A549 treated with Mapracorat at 1 μM for 4 hours (cell line): ENCODE measurements around the gene UBE2F. TPM values are rescaled to one million over a fixed set of nuclear protein-coding genes. Genes with fewer than 3 reads are reported as not detected.

Source experiments
- total RNA-seq: library from RNA; stranded (reverse); fragments of 200-300 nt; extraction: Qiagen RNA extraction; gene quantifications from 5 replicates; pipeline ENCODE4 v1.2.3, GENCODE V29; 2022

The UBE2F gene, protein sequence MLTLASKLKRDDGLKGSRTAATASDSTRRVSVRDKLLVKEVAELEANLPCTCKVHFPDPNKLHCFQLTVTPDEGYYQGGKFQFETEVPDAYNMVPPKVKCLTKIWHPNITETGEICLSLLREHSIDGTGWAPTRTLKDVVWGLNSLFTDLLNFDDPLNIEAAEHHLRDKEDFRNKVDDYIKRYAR
- total RNA-seq: 47.6 to 56.4 TPM (median 51.5 TPM) in 5 replicates

DNA sequence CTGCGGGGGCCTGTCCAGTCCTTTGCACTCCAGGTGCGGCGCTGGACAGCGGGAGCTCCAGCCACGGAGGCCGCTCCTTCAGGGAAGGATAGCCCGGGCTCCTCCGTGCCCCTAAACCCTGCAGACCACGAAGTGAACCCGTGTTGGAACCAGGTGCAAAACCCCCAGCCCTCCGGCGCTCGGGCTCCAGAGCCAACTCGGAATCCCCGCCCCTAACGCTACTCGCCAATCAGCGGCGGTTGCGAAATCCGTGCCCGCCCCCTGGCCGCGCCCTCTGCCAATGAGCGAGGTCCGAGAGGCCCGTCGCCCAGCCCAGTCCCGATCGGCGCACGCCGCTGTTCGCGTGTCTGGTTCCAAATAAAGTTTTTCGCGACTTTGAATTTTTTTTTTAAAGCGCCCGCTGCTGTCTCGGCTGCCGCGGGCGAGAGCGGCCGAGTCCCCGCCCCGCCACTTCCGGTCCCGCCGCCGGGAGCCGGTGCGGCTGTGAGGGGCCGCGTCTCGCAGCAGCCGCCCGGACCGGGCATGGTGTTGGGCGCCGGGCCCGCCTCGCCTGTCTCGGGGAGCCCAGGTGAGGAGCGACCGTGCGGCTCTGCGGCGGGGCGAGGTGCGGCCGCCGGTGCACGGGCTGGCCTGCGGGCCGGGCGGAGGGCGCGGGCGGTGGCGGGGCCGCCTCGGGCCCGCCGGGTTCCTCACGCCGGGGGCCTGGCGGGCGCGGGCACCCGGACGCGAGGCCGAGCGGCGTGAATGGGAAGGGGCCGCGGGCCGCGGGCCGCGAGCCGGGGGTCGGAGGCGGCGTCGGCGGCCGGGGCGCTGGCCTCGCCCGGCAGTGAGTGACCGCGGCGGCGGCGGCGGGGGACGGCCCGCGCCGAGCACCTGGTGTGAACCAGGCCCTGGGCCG lies at the start of gene UBE2F:
TSS of gene UBE2F (plus strand) at position 450 of the 898 bp plus-strand sequence. CDS start 6,094 bp downstream, outside the sequence.

DNA sequence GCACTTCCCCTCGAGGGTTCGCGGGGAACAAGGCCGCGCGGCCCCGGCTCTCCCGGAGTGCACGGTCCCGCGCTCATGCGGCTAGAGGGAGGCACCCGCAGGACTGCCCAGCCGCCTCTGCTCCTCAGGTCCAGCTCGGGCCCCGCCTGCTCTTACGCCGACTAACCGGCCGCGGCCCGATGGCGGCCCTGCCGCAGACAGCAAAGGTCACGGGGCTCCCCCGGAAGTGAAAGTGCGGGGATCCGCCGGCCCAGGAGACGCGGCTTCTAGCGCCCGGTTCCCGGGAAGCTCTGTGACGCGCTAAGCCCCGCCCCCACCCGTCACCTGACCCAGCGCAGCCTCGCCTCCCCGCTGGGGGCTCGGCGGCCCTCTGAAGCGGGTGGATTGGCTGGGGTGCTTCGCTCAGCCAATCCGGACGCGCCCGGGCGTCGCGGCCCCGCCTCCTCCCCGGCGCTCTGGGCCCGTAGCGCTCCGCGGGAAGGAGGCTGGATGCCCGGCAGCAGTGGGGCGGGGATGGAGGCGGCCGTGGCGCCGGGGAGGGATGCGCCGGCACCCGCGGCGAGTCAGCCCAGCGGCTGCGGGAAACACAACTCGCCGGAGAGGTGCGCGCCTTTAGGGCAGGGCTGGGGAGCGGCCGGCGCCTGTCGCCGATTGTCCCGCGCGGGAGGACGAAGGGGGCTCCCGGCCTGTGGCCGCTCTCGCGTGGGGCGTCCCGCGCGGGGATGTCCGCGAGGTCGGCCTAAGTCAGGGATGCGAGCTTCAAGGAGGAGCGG lies 93.9 kb downstream of the UBE2F start, which contains the start of gene SCLY:
TSS of gene SCLY (plus strand) at position 460 of the 773 bp plus-strand sequence. CDS start at position 514, 54 bp downstream.

Other genes starting within 250 kb of the UBE2F start
- gene RBM44, start 168.2 kb upstream of the UBE2F start, total RNA-seq: 0.10 to 0.35 TPM (median 0.22 TPM) in 5 replicates
- gene RAMP1, start 107.4 kb upstream of the UBE2F start, total RNA-seq: not detected in 5 replicates
- gene SCLY, start 94.0 kb downstream of the UBE2F start, total RNA-seq: 14.9 to 21.6 TPM (median 18.9 TPM) in 5 replicates
- 0.05 to 0.23 TPM (median 0.14 TPM) in 5 replicates for gene ESPNL, start 133.3 kb downstream of the UBE2F start, total RNA-seq
- 0.18 to 0.26 TPM (median 0.24 TPM) in 5 replicates for gene KLHL30, start 171.7 kb downstream of the UBE2F start, total RNA-seq
- gene ERFE, start 192.0 kb downstream of the UBE2F start, total RNA-seq: 6.6 to 9.1 TPM (median 8.3 TPM) in 5 replicates
- gene ILKAP, start 236.7 kb downstream of the UBE2F start, total RNA-seq: 36.1 to 43.6 TPM (median 39.9 TPM) in 5 replicates